GM18861 (cell line): ENCODE measurements around the gene TENM4.
"Not testable (repeated sequence)": the region's sequence is repeated elsewhere in the genome, so short reads cannot be mapped to it uniquely, and the experiment has no call there.

Source experiments
- ATAC-seq: cut with Tn5 transposase; IDR thresholded peaks from one replicate; pipeline ENCODE4 v1.9.1; 2021; ENCODE audit not compliant: unreplicated experiment

TENM4 gene

DNA sequence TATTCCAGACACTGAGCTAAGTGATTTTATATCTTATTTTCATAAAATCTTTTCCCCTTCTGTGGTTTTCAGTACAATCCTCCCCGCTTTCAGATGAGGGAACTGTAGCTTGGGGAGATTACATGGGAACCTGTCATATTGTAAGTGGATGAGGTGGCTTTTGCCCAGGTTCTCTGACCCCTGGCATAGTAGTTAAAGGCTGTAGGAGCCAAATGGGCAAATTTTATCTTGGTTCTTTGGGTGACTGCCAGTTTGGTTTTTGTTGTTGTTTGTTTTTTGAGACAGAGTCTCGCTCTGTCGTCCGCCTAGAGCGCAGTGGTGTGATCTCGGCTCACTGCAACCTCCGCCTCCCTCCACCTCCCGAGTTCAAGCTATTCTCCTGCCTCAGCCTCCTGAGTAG lies 454.5 kb downstream of the TENM4 start:
- ATAC-seq: no peak

DNA sequence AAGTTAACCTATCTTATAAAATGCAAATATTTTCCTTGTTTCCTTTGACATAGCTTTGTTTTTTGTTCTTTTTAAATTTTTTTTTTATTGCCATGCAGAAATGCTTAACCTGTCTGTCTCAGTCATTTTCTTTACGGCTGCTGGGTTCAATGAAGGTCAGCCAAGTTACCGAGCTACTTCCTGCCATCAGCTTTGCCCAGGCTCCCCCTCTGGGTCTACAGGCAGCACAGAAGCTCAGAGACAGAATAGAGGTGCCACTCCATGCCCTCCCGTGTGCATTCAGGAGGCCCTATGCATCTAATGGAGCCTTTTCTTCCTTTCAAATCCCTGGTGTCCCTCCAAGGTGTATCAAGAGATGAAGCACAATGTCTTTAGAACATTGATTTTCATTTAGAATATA lies 455.2 kb downstream of the TENM4 start:
- no peak for ATAC-seq

DNA sequence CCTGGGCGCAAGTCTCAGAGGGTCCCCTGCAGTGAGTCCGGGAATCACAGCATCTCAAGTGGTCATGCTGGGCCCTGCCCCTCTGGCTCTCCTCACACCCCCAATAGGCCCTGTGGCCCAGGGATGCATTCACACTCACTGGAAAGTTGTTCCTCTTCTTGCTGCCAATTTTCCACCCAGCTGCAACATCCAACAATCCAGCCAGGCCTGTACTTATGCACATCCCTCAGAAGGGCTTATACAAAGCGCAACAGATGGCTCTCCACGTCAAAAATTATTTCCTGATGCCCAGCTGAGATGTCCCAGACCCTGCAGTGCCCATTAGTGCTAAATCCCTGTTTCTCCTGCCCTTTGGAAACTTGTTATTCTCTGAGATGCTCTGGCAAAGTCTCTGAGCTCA lies 458.4 kb downstream of the TENM4 start:
- no peak for ATAC-seq

DNA sequence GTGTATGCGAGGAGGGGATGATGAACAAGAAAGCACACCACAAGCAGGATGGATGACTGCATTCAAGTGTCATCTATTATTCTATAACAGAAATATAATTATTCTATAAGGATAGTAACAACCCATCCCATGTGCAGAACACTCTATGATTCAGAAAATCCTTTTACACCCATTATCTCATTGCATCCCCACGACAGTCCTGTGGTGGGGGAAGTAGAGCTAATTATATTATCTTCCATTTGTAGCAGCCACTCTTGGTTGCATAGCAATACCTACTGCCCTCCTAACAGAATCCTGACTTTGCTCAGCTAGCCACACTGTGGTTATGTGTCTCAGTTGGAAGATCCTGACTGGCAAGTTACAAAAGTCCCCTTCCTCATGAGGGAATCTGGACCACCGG lies 459.7 kb downstream of the TENM4 start:
- no peak for ATAC-seq

DNA sequence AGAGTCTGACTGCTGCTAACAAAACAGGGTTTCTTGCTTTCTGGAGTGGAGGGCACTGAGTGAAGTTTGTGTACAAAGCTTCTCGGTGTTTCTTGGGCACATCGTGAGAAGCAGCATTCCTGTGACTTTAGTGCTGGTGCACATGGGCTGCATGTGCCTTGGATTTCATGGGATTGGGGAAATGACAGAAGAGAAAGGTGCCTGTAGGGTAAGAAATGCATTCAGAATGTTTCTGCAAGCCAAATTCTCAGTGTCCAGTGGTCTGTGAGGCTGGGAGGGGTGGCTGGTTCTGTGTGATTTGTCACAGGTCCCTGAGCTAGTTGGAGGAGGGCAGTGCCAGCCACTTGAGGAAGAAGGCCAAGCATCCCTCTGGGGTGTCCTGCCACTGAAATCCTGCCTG lies 462.0 kb downstream of the TENM4 start:
- ATAC-seq: no peak

DNA sequence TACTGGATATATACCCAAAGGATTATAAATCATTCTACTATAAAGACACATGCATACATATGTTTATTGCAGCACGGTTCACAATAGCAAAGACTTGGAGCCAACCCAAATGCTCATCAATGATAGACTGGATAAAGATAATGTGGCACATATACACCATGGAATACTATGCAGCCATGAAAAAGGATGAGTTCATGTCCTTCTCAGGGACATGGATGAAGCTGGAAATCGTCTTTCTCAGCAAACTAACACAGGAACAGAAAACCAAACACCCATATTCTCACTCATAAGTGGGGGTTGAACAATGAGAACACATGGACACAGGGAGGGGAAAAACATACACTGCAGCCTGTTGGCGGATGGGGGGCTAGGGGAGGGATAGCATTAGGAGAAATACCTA lies 463.0 kb downstream of the TENM4 start:
- ATAC-seq: not testable (repeated sequence)

DNA sequence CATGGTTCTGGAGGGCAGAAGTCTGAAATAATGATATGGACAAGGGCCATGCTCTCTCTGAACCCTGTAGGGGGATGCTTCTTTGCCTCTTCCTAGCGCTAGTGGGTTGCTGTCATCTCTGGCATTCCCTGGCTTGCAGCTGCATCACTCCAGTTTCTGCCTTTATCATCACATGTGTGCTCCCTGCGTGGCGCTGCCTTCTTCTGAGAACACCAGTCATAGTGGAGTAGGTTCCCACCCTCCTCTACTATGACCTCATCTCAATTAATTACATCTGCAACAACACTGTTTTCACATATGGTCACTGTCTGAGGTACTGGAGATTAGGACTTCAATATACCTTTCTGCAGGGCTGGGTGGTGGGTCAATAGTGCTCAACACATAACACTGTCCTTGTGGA lies 463.8 kb downstream of the TENM4 start:
- ATAC-seq: no peak

DNA sequence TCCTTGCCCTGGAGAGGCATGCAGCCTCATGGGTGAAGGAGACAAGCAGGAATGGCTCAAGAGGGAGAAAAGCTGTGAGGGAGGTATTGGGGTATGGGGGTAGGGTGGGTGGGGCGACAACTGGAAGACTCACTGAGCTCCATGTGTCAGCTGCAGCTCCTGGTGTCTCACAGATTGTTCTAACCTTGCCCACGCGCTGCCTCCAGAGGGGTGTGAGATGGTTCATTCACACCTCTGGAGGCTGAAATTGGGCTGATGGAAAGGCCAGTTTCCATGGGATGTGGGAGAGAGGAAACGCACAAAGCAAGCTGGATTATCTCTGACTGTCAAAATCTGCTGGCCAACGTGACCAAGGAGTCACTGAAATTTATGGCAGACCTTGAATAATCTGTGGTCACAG lies 465.7 kb downstream of the TENM4 start:
- ATAC-seq: no peak

DNA sequence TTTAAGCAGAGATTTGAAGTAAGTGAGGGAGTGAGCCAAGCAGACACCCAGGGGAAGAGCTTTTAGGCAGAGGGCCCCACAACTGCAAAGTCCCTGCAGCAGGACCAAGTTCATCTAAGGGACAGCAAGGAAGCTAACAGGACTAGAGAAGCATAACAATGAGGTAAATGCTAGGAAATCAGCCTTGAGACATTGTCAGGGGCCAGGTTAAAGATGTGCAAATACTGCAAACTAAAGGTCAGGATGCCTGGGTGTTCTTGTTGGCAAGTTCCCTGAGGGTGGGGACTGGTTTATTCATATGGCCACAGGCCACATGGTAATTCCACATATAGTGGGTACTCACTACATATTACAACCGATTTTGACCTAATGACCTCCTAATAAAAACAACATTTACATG lies 467.0 kb downstream of the TENM4 start:
- no peak for ATAC-seq

DNA sequence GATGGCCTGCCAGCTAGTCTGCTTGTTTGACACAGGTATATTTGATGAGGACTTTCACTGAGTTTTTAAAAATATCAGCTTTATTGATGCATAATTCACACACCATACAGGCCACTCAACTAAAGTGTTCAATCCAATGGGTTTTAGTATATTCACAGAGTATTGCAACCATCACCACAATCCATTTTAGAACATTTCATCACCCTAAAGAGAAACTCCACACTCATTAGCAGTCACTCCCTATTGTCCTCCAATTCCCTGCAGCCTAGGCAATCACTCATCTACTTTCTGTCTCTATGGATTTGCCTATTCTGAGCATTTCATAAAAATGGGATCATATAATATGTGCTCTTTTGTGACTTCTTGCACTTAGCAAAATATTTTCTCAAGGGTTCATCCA lies 468.2 kb downstream of the TENM4 start:
- no peak for ATAC-seq

DNA sequence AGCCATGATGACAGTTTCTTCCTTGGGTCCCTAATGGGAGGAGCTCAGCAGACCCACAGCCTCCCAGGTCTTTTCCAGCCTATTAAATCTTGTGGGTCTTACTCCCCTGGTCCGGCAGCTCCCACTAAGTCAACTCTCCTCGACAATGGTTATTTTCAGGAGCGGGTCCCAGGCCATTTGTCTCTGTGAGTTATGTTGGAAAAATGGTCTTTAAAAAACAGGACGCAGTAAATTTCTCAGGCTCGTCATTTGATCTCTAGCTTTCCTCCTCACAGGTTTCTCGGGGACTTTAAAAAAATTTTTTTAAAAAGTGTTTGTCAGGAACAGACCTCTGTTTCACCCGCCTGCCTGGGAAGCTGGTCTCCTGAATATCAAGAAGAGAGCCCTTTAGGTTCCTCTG lies 468.7 kb downstream of the TENM4 start:
- ATAC-seq: no peak

DNA sequence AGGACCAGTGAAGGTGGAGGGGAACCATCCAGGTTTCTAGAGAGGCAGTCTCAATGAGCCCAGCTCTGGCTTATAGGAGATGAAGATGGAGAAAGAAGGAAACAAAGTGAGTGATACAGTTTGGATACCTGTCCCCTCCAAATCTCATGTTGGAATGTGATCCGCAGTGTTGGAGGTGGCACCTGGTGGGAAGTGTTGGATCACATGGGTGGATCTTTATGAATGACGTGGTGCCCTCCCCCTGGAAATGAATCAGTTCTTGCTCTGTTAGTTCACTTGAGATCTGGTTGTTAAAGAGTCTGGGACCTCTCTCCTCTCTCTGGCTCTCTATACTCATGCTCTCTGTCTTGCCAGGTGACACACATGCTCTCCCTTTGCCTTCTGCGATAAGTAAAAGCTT lies 473.0 kb downstream of the TENM4 start:
- ATAC-seq: no peak

DNA sequence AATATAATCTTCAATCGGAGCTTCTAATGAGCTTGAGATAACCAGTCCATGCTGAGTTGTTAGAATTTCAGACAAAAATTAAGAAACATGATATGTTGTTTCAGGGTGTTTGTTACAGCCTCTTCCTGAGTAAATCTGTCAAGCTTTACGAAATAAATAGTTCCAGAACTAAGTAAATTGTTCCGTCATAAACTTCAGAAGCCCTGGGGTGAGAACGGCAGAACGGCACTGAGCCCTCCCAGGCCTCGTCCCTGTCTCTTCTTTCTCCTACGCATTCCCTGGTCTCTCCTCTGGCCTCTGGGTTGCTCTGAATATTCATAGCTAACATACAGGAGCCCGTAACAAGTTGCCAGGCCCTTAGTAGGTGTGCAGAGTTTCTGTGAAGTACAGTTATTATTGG lies 475.4 kb downstream of the TENM4 start:
- no peak for ATAC-seq

DNA sequence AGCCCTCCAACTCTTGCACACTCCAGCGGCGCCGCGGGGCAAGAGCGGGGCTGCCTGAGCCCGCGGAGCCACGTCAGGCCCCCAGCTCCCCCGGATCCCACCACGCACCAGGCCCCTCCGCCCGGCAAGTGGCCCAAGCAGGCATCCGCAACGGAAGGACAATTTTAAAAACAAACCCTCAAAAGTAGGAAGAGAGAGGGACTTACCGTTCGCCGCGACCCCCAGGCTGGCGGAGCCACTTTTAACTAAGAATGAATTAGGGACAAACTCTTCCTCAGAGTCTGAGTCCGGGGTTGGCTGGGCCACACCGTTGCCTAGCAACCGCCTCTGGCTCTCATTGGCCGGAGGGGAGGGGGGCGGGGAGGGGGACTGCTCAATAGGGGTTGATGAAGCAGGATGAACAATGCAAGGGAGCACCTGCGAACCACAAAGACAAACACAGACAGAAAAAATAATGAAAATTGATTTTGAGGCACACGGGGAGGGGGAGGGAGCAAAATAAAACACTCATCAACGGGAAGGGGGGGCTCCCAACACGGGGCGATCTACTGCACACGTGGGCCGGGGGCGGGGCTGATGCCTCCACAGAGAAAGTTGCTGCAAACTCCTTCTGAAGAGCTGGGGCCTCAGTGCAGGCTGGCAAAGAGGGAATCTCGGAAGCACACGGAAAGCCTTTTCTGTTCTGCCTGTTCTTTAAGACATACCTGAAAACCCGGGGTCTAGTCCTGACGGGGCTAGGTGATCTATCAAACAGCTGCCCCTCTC lies 478.7 kb downstream of the TENM4 start:
- ATAC-seq: no peak

DNA sequence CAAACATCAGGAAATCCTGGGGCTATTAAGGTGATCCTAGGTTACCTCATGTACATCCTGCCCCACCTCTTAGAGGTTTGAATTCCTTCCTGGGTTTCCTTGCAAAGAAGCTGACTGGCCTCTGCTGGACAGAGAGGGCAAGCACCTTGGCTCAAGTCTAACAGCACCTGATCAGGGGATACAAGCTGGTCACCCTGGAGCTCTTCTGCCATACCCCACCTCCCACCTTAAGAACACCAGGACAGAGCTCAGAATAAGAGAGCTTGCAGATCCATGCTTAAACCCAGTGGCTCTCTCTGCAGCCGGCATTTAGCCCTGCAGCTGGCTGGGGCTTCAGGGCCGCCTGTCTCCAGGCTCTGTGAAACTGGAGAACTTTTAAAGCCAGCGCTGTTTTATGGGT lies 479.6 kb downstream of the TENM4 start:
- no peak for ATAC-seq

DNA sequence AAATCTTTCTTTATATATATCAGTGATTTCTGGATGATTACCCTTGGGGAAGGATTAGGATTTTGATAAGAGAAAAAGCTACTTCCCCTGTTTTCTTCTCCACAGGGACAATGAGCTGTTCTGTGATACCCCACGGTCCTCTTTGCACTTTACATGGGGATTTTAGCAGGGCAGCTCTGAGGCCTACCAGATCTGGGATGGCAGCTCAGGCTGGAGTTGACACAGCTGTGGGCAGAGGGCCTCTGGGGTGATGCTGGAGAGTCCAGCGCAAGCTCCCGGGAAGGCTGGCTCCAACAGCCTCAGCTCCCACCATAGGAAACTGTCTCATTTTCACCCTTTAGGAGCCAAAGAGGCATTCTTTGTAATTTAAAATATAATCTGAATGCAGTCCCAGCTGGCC lies 482.4 kb downstream of the TENM4 start:
- no peak for ATAC-seq

DNA sequence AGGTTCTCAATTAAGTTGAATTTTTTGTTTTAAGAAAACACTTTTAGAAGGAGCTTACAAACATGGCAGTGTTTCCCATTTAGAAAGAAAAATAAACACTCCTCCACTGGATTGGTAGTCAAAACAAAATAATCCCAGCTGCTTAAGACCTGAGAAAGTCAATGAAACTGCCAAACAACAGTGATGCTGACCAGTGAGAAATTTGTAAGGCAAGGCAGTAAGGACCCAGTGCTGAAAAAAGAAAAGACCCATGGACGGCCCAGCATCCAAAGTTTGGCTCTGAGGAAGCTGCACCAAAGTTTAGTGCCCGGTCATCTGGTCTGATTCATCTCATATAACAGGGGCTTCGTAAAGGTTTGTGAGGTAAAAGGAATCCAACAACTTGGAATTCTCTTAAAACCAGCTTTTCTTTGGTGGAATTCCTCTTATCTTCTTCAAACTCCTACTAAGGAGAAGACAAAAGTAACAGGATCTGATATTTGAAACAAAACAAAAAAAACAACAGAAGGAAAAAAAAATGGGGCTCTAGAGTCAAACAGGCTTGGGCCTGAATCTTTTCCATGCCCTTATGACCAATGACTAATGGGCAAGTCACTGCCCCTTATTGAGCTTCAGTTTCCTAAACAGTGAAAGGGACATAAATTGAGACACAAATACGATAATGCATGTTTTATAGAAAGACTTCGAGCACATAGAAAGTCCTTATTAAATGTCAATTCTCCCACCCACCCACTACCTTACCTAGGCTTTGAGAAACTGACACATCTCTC lies 483.2 kb downstream of the TENM4 start:
- ATAC-seq: no peak

DNA sequence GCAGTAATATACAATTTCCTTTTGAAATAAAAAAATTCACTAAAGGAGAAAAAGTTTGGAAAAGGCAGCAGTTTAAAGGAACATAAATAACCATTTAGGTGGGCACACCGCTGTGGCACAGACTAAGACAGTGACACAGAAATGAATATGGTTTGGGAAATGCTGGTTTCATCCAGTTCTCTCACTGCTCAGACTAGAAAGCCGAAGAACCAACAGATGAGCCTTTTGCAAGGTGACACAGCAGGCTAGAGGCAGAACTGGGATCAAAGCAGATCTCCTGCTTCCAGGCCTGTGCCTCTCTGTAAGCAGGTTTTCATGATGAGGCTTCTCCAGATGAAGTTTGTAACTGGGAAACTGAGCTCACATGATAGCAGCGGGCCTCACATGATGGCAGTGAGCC lies 486.1 kb downstream of the TENM4 start:
- ATAC-seq: no peak

DNA sequence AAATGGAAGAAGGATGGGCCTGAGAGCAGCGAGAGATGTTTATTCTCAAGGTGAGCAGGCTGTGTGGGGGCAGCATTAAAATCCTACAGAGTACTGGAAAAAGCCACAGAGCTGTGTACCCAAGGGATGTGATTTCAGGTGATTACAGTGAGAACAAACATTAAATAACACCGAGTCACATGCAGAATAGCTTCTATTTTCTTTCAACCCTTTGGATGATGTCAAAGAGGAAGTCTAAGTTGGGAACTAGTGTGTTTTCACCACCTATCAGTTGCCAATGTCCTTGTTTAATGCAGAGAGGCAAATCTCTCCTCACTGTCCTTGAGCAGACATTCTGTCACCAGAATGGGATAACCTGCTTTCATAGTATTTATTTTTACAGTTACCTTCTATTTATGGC lies 486.6 kb downstream of the TENM4 start:
- no peak for ATAC-seq

DNA sequence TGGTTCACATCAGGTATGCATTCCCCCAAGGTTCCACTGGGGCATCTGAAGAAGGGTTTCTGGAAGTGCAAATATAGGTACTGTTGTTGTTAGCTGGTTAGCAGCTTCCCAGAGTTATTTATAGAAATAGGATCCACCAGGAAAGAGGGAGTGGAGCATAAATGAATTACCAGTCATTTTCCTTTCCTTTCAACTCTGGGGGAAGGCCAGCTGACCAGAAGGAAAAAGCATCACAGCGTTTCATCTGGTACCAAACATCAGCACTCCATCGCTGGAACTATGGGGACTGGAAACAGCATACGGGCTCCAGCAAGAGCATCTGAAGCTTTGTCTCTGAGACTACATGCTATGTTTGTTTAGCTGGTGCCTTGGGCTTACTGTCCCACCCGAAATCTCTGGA lies 487.9 kb downstream of the TENM4 start:
- ATAC-seq: no peak

DNA sequence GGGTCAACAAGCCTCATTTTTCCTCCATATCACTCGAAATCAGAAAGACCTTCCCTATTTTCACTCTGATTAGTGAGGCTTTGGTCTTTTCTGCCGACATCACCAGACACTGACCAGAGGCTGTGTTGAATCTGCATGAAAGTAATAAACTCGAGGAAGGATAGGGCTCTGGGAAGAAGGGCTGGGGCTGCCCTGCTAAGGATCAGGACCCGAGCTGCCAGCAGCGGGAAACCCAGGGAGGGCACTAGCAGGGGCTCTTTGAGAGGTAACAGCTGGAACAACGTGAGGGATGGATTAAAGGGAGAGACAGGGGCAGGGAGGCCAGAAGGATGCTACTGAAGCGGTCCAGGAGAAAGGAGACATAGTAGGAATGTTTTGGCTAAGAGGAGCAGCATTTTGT lies 488.7 kb downstream of the TENM4 start:
- ATAC-seq: no peak

DNA sequence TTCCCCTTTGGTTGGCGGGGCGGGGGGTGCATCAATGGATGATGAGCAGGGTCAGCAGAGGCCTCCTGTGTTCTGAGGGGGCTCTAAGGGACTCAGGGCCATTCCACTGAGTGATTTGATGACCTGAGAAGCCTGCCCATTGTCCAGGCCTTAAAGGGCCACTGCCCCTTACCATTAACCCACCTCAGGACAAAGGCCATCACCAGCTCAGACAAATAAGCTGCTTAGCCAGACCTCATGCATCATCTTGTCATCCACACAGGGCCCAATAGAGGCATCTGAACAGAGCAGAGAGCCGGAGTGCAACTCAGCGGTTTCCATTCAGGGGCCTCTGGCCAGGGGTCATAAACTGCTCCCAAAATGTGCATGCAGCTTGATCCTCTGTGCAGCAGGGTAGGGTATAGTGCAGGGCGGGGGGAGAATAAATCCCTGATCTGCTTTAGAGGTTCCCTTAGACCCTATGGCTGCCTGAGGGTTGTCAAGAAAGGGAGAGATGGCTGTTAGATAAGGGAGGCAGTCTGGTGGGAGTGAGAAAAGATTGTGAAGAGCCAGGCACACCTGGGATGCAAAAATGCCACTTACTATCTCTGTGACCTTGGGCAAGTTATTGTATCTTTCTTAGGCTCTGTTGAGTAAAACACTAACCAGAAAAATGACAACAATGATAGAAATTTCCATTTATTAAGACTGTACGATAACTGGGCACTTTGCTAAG lies 490.7 kb downstream of the TENM4 start:
- ATAC-seq: no peak
